Naive B cell (primary cell): ENCODE results near the gene SHC4. TPM values are rescaled to one million over a fixed set of nuclear protein-coding genes. Genes with fewer than 3 reads are reported as not detected.
"Not testable (repeated sequence)": the region's sequence is repeated elsewhere in the genome, so short reads cannot be mapped to it uniquely, and the experiment has no call there.

Source experiments
- ATAC-seq, 2 donors: fragments of 150-1000 bp; cut with Tn5 transposase; 2 replicates each; pipeline ENCODE4 v1.10.0; 2021; ENCODE audit warnings: low read depth in 2 of 2, mild to moderate bottlenecking in 2 of 2, moderate library complexity in 2 of 2
- DNase-seq: peaks from one replicate; pipeline ENCODE4 v3.0.0; 2022
- H3K27ac Mint-ChIP-seq, 6 donors: one replicate each; pipeline ENCODE4 v1.8.0; 2020 to 2022; ENCODE audit warnings: mild to moderate bottlenecking in 6 of 6, mixed read lengths in 6 of 6, moderate library complexity in 5 of 6, inconsistent platforms in 2 of 6
- H3K27me3 Mint-ChIP-seq, 3 donors: one replicate each; pipeline ENCODE4 v1.8.0; 2021 to 2022; ENCODE audit warnings: mixed read lengths in 3 of 3, mild to moderate bottlenecking in 1 of 3
- H3K36me3 Mint-ChIP-seq, 2 donors: one replicate each; pipeline ENCODE4 v1.8.0; 2020 to 2022; ENCODE audit warnings: mixed read lengths in 2 of 2, inconsistent platforms in 1 of 2, mild to moderate bottlenecking in 1 of 2
- H3K4me1 Mint-ChIP-seq, 3 donors: one replicate each; pipeline ENCODE4 v1.8.0; 2020 to 2022; ENCODE audit warnings: mixed read lengths in 3 of 3, inconsistent platforms in 1 of 3, mild to moderate bottlenecking in 1 of 3, moderate library complexity in 1 of 3
- H3K4me3 Mint-ChIP-seq, 8 donors: one replicate each; pipeline ENCODE4 v1.8.0; 2020 to 2022; ENCODE audit warnings: mild to moderate bottlenecking in 8 of 8, mixed read lengths in 8 of 8, moderate library complexity in 8 of 8, inconsistent platforms in 2 of 8
- H3K9me3 Mint-ChIP-seq, 7 donors: one replicate each; pipeline ENCODE4 v1.8.0; 2020 to 2022; ENCODE audit warnings: mixed read lengths in 7 of 7, mild to moderate bottlenecking in 5 of 7, inconsistent platforms in 2 of 7, moderate library complexity in 1 of 7
- polyA plus RNA-seq, 6 donors: library from polyadenylated mRNA; unstranded; fragments of 300-500 nt; fragmentation: Illumina TruSeq; gene quantifications; one replicate each; pipeline ENCODE4 v1.2.3, GENCODE V29; 2021; ENCODE audit warnings: low read depth in 6 of 6

Gene SHC4
- polyA plus RNA-seq, 6 donors from 2014 or later, result not detected

GRCh38 chr15:48861813-48862431, 101.8 kb downstream of the SHC4 start:
- ATAC-seq (peak; percentile 54 to 63), DNase-seq (peak; percentile 56)
- Mint-ChIP-seq H3K36me3 (no peaks in the 10 kb centered on the region), H3K9me3 (no peaks in the 10 kb centered on the region), H3K4me3 (no peak overlapping the region), H3K27ac (no peak overlapping the region), H3K4me1 (no peaks in the 10 kb centered on the region), H3K27me3 (peaks cover 5 to 19% (median 15%) of the 10 kb centered on the region in 3 donors)

- no peak overlapping the region for H3K27ac Mint-ChIP-seq
- no peaks in the 10 kb centered on the region for H3K4me1 Mint-ChIP-seq
- DNase-seq (no peak), ATAC-seq (no peak)
- no peaks in the 10 kb centered on the region for H3K9me3 Mint-ChIP-seq
- peaks cover 8 to 15% (median 9%) of the 10 kb centered on the region in 3 donors for H3K27me3 Mint-ChIP-seq
- H3K4me3 Mint-ChIP-seq, result no peak overlapping the region
- H3K36me3 Mint-ChIP-seq, result no peaks in the 10 kb centered on the region
Observed at GRCh38 chr15:48859426-48859825, 104.3 kb downstream of the SHC4 start.

GRCh38 chr15:48858401-48858800, 105.3 kb downstream of the SHC4 start:
- no peaks in the 10 kb centered on the region for H3K4me1 Mint-ChIP-seq
- H3K27ac Mint-ChIP-seq, result peak overlapping the region in 1 of 6 donors; percentile 2
- ATAC-seq, result no peak
- no peak for DNase-seq
- H3K4me3 Mint-ChIP-seq, result no peak overlapping the region
- H3K36me3 Mint-ChIP-seq, result no peaks in the 10 kb centered on the region
- peaks cover 0 to 5% (median 1%) of the 10 kb centered on the region in 7 donors for H3K9me3 Mint-ChIP-seq
- peaks cover 8 to 22% (median 19%) of the 10 kb centered on the region in 3 donors for H3K27me3 Mint-ChIP-seq

- Mint-ChIP-seq H3K36me3 (no peaks in the 10 kb centered on the region), H3K4me1 (no peaks in the 10 kb centered on the region), H3K9me3 (peaks cover 0 to 5% (median 1%) of the 10 kb centered on the region in 7 donors), H3K27me3 (peaks cover 13 to 25% (median 19%) of the 10 kb centered on the region in 3 donors), H3K27ac (no peak overlapping the region), H3K4me3 (no peak overlapping the region)
- ATAC-seq (no peak), DNase-seq (no peak)
Observed at GRCh38 chr15:48856942-48857341, 106.8 kb downstream of the SHC4 start.

GRCh38 chr15:48855501-48856440, 107.9 kb downstream of the SHC4 start:
- peaks cover 19 to 30% (median 19%) of the 10 kb centered on the region in 3 donors for H3K27me3 Mint-ChIP-seq
- H3K36me3 Mint-ChIP-seq, result no peaks in the 10 kb centered on the region
- DNase-seq, result no peak
- no peaks in the 10 kb centered on the region for H3K4me1 Mint-ChIP-seq
- peaks cover 0 to 5% (median 1%) of the 10 kb centered on the region in 7 donors for H3K9me3 Mint-ChIP-seq
- ATAC-seq, result no peak
- H3K27ac Mint-ChIP-seq, result no peak overlapping the region
- no peak overlapping the region for H3K4me3 Mint-ChIP-seq

GRCh38 chr15:48854434-48854833, 109.3 kb downstream of the SHC4 start:
- not testable (repeated sequence) for H3K36me3 Mint-ChIP-seq, H3K4me3 Mint-ChIP-seq, H3K4me1 Mint-ChIP-seq, H3K9me3 Mint-ChIP-seq, H3K27ac Mint-ChIP-seq, ATAC-seq, DNase-seq
- H3K27me3 Mint-ChIP-seq, result peaks cover 20 to 32% (median 23%) of the 10 kb centered on the region in 3 donors

- H3K9me3 Mint-ChIP-seq, result peaks cover 0 to 5% (median 1%) of the 10 kb centered on the region in 7 donors
- H3K4me3 Mint-ChIP-seq, result no peak overlapping the region
Observed at GRCh38 chr15:48851956-48852355, 111.8 kb downstream of the SHC4 start.

GRCh38 chr15:48850648-48851047, 113.1 kb downstream of the SHC4 start:
- no peak overlapping the region for H3K27ac Mint-ChIP-seq

More at GRCh38 chr15:48851956-48852355, 111.8 kb downstream of the SHC4 start:
- Mint-ChIP-seq H3K27me3 (peaks cover 20 to 34% (median 23%) of the 10 kb centered on the region in 3 donors), H3K4me1 (no peaks in the 10 kb centered on the region), H3K36me3 (no peaks in the 10 kb centered on the region), H3K27ac (no peak overlapping the region)
- no peak for DNase-seq
- ATAC-seq, result no peak

GRCh38 chr15:48845123-48845522, 118.6 kb downstream of the SHC4 start:
- Mint-ChIP-seq H3K9me3 (no peaks in the 10 kb centered on the region), H3K36me3 (no peaks in the 10 kb centered on the region), H3K27me3 (peaks cover 7 to 11% (median 9%) of the 10 kb centered on the region in 3 donors), H3K4me3 (no peak overlapping the region), H3K4me1 (no peaks in the 10 kb centered on the region), H3K27ac (no peak overlapping the region)
- DNase-seq (no peak), ATAC-seq (no peak)

More at GRCh38 chr15:48850648-48851047, 113.1 kb downstream of the SHC4 start:
- no peaks in the 10 kb centered on the region for H3K4me1 Mint-ChIP-seq
- peaks cover 20 to 29% (median 23%) of the 10 kb centered on the region in 3 donors for H3K27me3 Mint-ChIP-seq
- DNase-seq (no peak), ATAC-seq (no peak)
- H3K9me3 Mint-ChIP-seq, result peaks cover 0 to 5% (median 1%) of the 10 kb centered on the region in 7 donors
- no peaks in the 10 kb centered on the region for H3K36me3 Mint-ChIP-seq
- no peak overlapping the region for H3K4me3 Mint-ChIP-seq

- Mint-ChIP-seq H3K36me3 (no peaks in the 10 kb centered on the region), H3K4me1 (no peaks in the 10 kb centered on the region), H3K27me3 (peaks cover 0 to 4% (median 0%) of the 10 kb centered on the region in 3 donors), H3K9me3 (no peaks in the 10 kb centered on the region), H3K27ac (no peak overlapping the region), H3K4me3 (no peak overlapping the region)
- no peak for ATAC-seq
- no peak for DNase-seq
Observed at GRCh38 chr15:48842501-48842900, 121.2 kb downstream of the SHC4 start.

- no peak overlapping the region for H3K27ac Mint-ChIP-seq
- H3K9me3 Mint-ChIP-seq, result peaks cover 9 to 31% (median 23%) of the 10 kb centered on the region in 7 donors
- peaks cover 8 to 19% of the 10 kb centered on the region in 2 donors for H3K36me3 Mint-ChIP-seq
- ATAC-seq (no peak), DNase-seq (no peak)
- no peaks in the 10 kb centered on the region for H3K4me1 Mint-ChIP-seq
- peaks cover 28 to 31% (median 30%) of the 10 kb centered on the region in 3 donors for H3K27me3 Mint-ChIP-seq
- H3K4me3 Mint-ChIP-seq, result no peak overlapping the region
Observed at GRCh38 chr15:48834756-48835155, 129.0 kb downstream of the SHC4 start.

- H3K36me3 Mint-ChIP-seq, result peaks cover 8 to 19% of the 10 kb centered on the region in 2 donors
- peaks cover 24 to 38% (median 30%) of the 10 kb centered on the region in 3 donors for H3K27me3 Mint-ChIP-seq
- no peak overlapping the region for H3K4me3 Mint-ChIP-seq
- DNase-seq (no peak), ATAC-seq (no peak)
- no peak overlapping the region for H3K27ac Mint-ChIP-seq
- H3K9me3 Mint-ChIP-seq, result peaks cover 9 to 31% (median 23%) of the 10 kb centered on the region in 7 donors
- H3K4me1 Mint-ChIP-seq, result no peaks in the 10 kb centered on the region
Observed at GRCh38 chr15:48833526-48834239, 130.0 kb downstream of the SHC4 start.

GRCh38 chr15:48832648-48833047, 131.1 kb downstream of the SHC4 start:
- H3K36me3 Mint-ChIP-seq, result peaks cover 8 to 19% of the 10 kb centered on the region in 2 donors
- DNase-seq, result no peak
- H3K4me3 Mint-ChIP-seq, result no peak overlapping the region
- ATAC-seq, result no peak
- peak overlapping the region in 2 of 6 donors; percentile 23 to 58 for H3K27ac Mint-ChIP-seq
- no peaks in the 10 kb centered on the region for H3K4me1 Mint-ChIP-seq
- peaks cover 27 to 39% (median 30%) of the 10 kb centered on the region in 3 donors for H3K27me3 Mint-ChIP-seq
- H3K9me3 Mint-ChIP-seq, result peaks cover 9 to 31% (median 23%) of the 10 kb centered on the region in 7 donors
